ENCODE measurements around the gene HCFC1. TPM values are rescaled to one million over a fixed set of nuclear protein-coding genes. Genes with fewer than 3 reads are reported as not detected.

Gene HCFC1
- total RNA-seq, 4 donors from 2014 or later = 21.5 to 41.5 (median 30.8) TPM

GRCh38 chrX:154017766-154018517 is 46.3 kb upstream of the HCFC1 start:
- DNase-seq (ENCODE audit: low spot score) = no peak
- ATAC-seq (ENCODE audit: low FRiP score) = no peak
- no peak for TF ChIP-seq CTCF (IDR thresholded peaks at IDR 0.05)

- no peak for ATAC-seq (ENCODE audit: low FRiP score)
- no peak for TF ChIP-seq CTCF (IDR thresholded peaks at IDR 0.05)
- DNase-seq (ENCODE audit: low spot score) = no peak
Observed at GRCh38 chrX:154016366-154017076, 44.9 kb upstream of the HCFC1 start.

- no peak for TF ChIP-seq CTCF (IDR thresholded peaks at IDR 0.05)
- no peak for DNase-seq (ENCODE audit: low spot score)
- ATAC-seq (ENCODE audit: low FRiP score) = no peak
Observed at GRCh38 chrX:154015581-154016264, 44.1 kb upstream of the HCFC1 start.

GRCh38 chrX:154014429-154015380 is 43.1 kb upstream of the HCFC1 start:
- TF ChIP-seq CTCF (IDR thresholded peaks at IDR 0.05) = no peak
- DNase-seq (ENCODE audit: low spot score) (no peak), ATAC-seq (ENCODE audit: low FRiP score) (no peak)

GRCh38 chrX:154013614-154014360 is 42.2 kb upstream of the HCFC1 start:
- ATAC-seq (ENCODE audit: low FRiP score) = no peak
- TF ChIP-seq CTCF (IDR thresholded peaks at IDR 0.05) = peak in 1 of 3 donors; percentile 62
- no peak for DNase-seq (ENCODE audit: low spot score)

- ATAC-seq (ENCODE audit: low FRiP score) (no peak), DNase-seq (ENCODE audit: low spot score) (no peak)
- no peak for TF ChIP-seq CTCF (IDR thresholded peaks at IDR 0.05)
Observed at GRCh38 chrX:154013001-154013421, 41.4 kb upstream of the HCFC1 start.

Data from omental fat pad (tissue), 4 donors.